GM21717 (cell line): ENCODE results near the gene KLF13.

Experiments used
- ATAC-seq: cut with Tn5 transposase; IDR thresholded peaks from one replicate; pipeline ENCODE4 v1.9.1; 2021; ENCODE audit warnings: mild to moderate bottlenecking, moderate library complexity; ENCODE audit not compliant: unreplicated experiment

KLF13 gene

DNA sequence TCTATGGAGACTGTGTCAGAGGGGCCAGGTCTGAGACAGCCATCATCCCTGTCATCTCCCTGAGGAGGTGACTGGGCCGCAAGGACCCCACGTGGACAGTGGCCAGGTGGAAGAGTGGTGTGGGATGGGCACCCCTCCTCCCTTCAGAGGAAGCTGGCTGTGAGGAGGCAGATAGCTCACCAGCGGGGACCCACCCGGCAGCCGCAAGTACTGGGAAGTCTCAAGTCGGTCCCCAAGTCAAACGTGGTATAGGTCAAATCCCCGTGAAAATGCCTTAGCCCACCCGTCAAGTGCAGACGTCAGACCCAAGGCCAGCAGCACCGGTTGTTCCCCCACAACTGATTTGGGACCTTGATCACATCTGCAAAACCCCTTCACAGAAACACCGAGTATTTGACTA is 12.3 kb upstream of the KLF13 start:
- ATAC-seq = no peak

DNA sequence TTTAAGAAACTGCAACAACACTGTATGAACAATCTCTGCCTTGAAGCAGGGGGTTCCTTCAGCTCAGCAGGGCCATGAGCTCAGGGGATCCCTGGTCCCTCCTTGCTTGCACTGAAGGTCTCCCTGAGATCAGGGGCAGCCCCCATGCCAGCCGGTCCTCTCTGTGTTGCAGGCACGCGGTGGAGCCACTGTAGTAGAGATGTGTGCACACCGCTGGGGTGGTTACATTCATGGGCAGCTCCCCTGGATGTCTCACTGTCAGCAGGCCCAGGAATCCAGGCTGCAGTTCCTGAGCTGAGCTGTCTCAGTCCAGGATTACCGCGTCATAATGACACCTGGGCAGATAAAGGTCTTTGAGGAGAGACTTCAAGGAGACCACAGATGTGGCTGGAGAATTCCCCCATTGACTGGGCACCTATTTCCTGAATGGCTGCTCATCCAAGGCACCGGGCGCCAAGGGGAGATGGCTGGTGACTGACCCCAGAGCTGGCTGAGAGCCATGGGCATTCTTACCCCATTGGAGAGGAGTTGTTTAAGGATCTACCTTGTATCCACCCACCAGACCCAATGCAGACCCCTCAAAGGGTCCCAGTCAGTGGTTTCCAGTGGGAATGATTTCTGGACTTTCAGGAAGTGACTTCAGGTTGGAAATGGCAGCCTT is 10.4 kb upstream of the KLF13 start:
- ATAC-seq = no peak

DNA sequence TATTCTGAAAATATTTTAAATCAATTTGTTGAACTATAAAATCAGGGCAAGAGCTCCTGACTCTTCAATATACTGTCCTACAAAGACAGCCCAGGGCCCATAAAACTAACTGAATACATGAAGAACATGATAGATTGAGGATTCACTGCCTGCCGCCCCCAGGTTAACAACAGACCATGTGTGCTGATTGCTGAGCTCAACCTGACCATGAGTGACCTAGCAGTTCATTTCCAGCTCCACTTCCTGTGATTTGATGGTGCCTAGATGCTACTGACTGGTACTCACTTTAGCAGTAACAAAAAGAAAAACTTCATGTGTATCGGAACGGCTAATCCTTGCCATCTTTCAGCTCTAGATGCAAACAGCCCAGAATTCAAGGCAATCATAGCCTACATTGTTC is 9.6 kb upstream of the KLF13 start:
- ATAC-seq = no peak

DNA sequence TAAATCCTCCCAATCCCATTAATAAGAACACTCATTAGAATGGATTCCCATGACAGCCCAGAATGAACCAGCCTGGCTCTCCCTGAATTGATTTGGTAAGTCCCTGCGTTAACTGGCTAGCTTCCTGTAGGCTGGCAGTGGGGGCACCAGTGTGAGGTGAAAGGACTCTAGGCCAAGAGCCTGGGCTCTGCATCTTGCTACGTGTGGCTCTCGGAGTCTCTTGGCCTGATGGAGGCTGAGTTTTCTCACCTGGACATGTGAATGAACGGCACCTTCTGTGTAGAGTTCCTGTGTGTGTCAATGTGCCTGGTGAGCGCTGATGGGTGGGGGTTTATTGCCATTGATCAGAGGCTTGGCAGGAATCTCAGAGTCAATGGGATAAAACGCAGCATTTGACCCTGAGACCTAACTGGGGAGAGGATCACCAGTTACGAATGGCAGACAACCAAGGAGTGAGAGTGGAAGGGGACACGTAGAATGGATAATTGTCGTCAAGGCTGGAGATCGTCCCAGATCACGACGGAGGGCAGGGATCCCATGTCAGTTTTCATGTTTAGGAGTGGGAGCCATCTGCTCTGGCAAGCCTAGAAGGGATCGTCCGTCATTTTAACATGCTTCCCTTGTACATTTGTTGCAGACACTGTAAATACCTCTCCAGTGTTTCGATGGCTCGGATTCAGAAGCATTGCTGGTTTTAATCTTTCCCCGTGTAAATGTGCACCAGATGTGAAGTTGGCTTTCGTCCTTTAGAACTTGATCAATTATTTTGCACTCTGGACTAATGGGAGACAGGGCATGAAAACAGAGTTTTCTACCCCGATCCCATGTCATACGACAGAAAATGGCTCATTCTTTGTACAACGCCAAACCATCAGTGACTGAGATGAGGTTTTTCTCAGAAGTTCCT is 9.0 kb upstream of the KLF13 start:
- no peak for ATAC-seq

DNA sequence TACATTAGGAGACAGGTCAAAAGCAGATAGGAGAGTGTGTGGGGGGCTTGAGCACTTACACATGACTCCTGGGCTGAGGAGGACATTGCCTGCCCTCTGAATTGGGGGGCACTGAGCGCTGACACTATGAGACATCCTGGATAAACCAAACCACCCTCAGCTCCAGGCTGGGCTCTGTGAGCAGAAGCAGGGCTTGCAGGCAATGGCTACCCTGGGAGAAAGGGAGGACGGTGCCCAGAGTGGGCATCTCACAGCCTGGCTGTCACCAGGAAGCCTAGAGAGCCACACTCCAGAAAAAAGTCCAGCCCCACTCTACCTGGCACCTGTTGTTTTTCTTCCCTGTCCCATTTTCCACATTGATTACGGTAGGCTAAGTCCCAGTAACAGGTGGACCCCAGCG is 8.2 kb upstream of the KLF13 start:
- ATAC-seq = no peak

DNA sequence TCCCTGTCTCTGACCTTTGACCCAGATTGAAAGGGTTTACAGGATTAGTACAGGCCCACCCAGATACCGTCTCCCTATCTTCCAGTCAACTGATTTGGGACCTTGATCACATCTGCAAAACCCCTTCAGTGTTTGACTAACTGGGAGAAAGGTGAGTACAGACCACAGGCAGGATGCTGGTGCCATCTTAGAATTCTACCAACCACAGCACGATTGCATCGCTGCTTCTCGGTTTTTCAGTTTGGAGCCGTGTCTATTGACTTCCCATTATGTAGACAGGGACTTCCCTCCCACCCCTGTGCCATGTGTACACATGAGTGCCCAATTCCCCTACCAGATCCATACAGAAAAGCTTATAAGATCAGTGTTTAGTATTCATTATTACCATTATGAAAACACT is 6.6 kb upstream of the KLF13 start:
- no peak for ATAC-seq

DNA sequence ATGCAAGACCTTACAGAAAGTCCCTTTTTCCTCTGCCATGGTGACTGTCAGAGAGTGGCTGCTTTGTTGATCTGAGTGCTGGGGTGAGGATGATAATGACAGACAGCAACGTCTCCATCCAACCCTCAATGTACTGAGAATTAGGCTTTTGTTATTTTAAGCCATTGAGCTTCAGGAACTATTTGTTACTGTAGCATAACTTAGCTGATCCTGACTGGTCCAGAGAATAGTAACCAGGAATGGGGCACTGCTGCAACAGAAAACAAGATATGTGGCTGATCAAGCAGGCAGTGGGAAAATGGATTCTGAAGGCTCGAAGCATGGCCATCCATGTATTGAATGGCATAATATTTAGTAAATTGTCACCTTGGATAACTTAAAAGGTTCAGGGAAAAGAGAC is 5.2 kb upstream of the KLF13 start:
- no peak for ATAC-seq

DNA sequence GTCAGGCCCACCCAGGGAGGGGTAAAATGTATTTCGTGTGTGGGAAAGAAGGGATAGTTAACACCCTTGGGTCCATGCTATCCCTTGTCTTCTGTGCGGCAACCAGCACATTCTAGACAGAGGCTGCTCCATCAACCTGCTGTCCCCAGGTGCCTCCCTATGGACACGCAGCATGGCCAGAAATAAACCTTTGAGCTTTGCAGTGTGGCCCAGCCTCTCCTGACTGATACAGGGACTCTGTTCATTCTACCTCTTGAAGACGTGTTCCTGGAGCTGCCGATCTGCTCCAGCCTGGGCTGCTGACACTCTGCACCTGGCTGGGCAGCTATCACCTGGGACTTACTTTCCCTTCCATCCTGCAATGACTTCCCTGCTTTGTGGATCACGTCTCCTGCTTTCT is 4.1 kb upstream of the KLF13 start:
- ATAC-seq = no peak

DNA sequence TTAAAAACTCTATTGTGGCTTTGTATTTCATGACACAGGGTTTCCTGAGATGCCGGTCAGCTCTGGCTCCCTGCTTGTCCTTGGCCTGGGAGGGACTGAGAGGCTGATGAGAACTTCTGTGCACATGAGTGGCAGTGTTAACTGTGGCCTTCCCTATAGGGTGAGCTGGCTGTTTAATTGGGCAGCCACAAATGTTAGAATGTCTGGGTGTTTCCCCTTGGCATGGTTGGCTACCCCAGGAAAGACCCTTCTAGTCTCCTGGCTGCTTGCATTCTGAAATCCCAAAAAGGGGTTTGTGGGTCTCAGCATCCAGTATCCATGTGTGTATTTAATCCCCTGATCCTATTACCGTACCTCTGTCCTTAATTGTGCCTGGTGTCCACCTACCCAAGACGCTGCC is 3.0 kb upstream of the KLF13 start:
- no peak for ATAC-seq

DNA sequence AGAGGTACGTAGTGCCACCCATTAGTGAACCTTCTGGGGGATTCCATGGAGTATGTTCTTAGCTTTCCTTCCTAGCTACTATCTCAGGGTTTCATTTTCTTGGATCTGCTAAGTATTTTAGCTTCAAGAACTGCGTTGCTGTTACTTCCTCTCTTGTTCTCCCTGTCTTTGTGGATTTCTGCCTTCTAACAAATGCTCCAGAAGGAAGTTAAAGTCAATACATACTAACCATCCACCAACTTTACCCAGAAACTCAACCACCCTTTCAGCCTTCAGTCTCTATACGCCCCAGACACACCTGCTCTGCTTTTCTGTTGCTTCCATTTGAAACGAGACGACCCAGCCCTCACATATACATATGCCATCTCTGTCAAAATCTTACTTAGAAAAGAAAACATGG is 2.4 kb upstream of the KLF13 start:
- no peak for ATAC-seq

DNA sequence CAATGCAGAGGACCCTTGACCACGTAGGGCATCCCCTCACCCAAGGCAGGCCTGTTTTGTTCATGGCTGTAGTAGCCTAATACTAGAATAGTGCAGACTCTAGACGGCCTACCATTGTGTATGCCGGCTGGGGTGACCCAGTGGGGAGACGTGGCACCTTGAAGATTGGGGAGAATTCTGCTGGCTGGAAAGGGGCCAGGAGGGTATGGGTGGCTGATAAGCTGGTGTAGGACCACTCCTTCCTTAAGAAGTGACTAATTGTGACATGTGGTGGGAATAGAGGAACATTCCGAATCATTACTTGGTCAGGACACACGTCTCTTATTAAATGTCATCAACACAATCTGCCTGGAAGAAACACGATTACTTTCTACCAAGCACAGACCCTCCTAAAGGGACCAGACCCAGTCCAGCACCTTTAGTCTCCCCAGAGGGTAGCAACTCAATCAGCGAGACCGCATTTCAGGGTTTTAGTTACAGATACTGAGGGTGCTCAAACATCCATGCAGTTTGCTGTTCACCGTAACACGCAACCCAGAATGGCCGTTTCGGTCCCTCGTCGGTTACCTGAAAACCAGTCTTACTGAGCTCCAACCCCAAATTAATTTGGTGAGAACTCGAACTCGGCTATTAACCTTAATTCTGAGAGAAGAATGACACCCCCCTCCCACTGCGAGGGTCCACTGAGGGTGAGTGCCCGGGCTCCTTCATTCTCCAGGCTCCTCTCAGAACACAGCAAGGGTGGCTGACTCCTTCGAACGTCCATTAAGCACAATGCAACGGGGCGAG is 1.6 kb upstream of the KLF13 start:
- no peak for ATAC-seq

DNA sequence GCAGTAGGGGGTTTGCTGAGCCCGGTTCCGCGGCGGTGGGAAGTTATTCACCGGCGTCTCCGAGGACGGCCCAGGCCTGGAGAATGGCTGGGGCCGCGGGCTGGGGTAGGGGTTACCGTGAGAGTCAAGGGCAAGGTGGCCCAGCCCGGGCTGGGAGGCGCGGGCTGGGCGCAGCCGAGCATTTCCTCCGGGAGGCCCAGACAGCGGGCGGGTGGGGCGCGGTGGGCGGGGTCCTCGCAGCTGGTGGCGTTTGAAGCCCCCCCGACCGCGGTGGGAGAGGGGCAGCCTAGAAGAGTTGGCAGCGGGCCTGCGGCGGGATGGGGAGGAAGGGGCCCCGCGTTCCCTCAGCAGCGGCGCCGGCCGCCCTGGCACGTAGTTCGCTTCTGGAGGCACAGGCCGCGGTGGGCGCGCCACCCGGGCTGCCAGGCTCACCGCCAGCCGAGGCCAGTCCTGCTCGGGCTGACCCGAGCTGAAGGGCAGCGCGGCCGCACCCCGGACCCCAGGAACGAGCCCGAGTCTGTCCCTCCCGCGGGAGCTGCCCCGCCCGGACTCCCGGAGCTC is 960 bp upstream of the KLF13 start:
- ATAC-seq = peak; percentile 8

DNA sequence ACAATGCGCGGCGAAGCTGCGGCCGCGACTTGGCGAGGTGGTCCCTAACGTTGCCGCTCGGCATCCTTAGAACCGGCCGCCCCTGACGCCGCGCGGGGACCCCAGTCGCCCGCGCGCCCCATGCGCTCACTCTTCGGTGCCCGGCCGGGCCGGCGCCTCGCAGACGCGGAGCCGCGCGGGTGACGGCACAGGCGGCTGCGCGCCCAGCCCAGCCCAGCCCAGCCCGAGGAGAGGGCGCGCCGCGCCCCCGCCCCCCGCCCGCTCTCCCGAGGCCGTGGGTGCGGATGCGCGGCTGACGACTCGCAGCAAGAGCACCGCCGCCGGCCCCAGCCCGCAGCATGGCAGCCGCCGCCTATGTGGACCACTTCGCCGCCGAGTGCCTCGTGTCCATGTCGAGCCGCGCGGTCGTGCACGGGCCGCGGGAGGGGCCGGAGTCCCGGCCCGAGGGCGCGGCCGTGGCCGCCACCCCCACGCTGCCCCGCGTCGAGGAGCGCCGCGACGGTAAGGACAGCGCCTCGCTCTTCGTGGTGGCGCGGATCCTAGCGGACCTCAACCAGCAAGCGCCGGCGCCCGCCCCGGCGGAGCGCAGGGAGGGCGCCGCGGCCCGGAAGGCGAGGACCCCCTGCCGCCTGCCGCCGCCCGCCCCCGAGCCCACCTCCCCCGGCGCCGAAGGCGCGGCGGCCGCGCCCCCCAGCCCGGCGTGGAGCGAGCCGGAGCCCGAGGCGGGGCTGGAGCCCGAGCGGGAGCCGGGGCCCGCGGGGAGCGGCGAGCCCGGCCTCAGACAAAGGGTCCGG is 437 bp downstream of the KLF13 start:
- peak; percentile 10 for ATAC-seq

DNA sequence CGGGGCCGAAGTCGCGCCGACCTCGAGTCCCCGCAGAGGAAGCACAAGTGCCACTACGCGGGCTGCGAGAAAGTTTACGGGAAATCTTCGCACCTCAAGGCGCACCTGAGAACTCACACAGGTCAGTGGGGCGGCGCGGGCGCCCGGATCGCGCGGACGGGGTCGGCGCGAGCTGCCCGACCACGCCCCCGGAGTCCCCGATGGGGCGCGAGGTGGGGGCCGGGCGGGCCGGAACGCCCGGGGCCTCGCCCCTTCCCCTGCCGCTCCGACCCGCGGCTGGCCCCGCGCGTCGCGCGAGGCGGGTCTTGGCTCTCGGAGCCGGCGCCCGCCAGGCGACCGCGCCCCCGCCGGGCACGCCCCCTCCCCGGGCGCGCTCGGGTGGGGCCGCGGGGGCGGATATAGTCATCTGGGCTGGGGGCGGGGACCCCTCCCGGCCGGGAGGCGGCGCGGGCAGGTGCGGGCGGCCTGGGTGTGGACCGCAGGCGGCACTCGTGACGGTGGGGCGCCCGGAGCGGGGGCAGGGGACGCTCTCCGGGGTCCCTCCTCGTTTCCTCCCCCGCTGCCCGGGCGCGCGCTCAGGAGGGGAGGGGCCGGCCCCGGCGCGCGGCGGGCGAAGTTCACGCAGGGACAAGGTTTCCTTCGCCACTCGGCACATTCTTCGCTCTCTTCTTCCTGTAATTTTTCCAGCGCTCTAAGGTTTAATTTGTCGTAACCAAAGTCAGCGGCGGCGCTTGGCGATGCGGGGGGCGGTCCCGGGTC is 1.2 kb downstream of the KLF13 start:
- ATAC-seq = no peak

DNA sequence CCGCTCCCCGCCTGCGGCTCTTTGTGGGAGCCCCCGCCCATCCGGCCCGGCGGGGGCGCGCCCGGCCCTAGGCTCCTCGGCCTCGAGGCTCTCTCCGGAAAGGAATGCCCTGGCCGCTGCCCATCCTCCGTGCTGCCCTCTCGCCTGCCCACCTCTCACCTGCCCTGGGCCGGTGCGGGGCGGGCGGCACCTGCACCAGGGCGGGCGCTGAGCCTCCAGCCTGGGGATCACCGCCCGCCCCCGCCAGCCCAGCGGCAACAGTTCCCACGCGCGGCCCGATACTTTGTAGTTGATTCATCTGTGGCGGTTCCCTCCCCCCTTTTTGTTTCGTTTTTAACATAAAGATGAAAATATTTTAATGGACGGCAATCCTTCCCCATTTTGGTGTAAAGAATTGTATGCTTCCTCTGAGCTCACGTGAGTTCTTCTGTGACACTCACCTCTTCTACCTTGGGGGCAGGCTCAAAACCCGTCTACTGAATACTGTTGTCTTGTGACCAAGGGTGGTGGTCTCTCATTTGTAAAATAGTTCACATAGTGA is 1.9 kb downstream of the KLF13 start:
- ATAC-seq = no peak

DNA sequence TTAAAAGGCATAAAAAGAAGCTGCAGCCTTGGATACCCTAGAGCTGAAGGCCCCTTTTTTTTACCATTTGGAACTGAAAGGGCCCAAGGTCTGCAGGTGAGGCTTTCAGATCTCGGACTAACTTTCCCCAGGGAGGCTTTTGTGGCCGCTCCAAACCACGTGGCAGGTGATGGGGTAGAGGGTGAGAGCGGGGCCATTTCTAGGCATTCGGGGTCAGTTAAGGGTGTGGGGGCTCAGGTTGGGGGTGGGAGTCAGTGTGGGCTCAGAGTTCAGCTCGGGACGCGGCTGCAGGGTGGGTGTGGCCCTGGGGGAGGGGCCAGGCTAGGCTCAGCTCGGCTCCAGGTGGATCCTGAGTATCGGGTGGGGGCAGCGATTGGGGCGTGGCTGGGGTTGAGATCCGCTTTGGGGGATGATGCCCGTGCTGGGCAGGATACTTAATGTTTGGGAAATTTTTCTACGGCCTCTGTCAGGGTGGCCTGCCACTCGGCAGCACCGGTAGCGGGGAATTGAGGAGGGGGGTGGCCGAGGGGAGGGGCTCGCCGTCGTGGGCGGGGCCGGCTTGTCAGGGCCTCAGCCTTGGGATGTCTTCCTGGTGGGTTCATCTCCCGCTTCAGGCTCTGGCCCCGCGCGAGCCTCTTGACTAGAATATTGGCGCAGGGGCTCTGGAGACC is 2.5 kb downstream of the KLF13 start:
- ATAC-seq = no peak

DNA sequence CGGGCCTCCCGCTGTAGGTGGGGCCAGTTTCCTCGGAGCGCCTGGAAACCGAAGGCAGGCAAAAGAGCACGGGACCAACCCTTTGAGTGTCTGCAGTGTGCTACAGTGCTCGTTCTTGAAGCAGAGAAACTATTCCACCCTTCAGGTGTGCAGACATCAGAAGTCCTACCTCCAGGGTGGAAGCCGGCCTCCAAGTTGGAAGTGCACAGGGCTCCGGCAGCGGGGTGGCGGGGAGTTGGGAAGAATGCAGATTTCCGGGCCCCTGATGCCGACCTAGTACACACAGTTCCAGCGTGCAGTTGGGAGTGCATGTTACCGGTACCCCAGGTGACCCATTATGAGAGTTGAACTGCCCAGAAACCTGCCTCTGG is 3.0 kb downstream of the KLF13 start:
- ATAC-seq = no peak

DNA sequence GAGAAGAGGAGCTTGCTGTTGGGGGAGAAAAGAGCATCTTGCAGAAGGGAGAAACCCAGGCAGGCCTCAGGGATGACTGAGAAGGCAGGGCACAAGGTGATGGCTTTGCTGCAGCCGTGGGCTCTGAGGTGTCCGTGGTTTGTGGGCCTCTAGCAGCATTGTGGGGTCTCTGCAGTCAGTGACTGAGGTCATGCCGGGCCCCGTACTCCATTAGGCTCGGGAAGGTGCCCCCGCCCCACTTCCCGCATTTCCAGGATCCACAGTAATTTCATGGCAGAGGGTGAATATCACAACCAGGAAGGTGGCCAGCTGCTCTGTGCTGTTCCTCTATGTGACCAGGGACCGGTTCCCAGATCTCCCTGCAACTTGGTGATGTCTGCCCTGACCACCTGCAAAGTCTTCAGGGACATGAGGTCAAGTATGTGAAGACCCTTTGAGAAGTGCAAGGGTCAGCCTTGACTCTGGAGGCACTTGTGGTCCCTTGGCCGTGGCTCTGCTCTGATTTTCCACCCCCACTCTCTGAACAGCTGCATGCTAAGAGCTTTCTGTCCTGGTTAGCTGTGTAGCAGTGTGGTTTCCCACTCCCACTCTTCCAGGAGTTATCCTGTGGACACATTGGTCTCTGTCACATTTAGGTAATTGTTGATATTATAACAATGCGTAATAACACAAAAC is 3.6 kb downstream of the KLF13 start:
- ATAC-seq = no peak

DNA sequence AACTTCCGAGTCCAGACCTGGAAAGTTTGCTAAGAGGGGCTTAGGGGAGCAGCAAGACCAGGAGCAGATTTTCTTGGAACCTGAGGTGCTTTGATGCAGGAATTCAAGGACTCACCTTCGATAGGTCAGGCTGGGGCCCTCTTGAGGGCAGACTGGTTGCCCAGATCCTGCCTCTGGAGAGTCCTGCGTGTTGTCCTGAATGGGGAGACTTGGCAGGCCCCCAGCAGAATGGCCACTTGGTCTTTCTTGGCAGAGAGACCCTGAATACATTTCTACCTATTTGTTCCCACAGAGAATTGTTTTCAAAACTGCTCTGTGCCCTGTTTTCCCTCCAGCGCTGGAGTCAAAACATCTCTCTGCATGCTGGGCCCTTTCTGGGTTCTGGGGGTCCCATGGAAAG is 4.2 kb downstream of the KLF13 start:
- no peak for ATAC-seq
